K562 (cell line): ENCODE measurements around the gene MYL6B. TPM values are rescaled to one million over a fixed set of nuclear protein-coding genes. Genes with fewer than 3 reads are reported as not detected.

ENCODE experiments used
- ASH1L ChIP-seq: fragments of 450-650 bp; IDR thresholded peaks from 2 replicates; pipeline ENCODE4 v1.6.1; 2018; ENCODE audit warnings: borderline replicate concordance, mild to moderate bottlenecking, low read depth; ENCODE audit not compliant: partially characterized antibody
- ATF1 ChIP-seq, 2 experiments: fragments of 450-650 bp in 1 of 2; IDR thresholded peaks; 2 replicates each; pipeline ENCODE4 v1.6.1; 2016; ENCODE audit warnings: missing compliant biosample characterization in 1 of 2, missing genetic modification characterization in 1 of 2
- ATF3 ChIP-seq, 2 experiments: fragments of 450-650 bp in 1 of 2; sonication (generic) in 1 of 2; formaldehyde crosslinking in 1 of 2; IDR thresholded peaks in 1 of 2; conservative IDR thresholded peaks in 1 of 2; 2 replicates each; pipeline versions ENCODE4 v1.6.1 to v1.8.1; 2016 to 2023; ENCODE audit warnings: mild to moderate bottlenecking in 2 of 2, moderate library complexity in 2 of 2, inconsistent platforms in 1 of 2, missing genetic modification reagents in 1 of 2
- CREB3L1 ChIP-seq: fragments of 450-650 bp; IDR thresholded peaks from 2 replicates; pipeline ENCODE4 v1.6.1; 2014; ENCODE audit warnings: low read depth, mild to moderate bottlenecking, moderate library complexity, borderline replicate concordance
- CTBP1 ChIP-seq: fragments of 450-650 bp; IDR thresholded peaks from 2 replicates; pipeline ENCODE4 v1.6.1; 2016; ENCODE audit warnings: borderline replicate concordance
- ELF1 ChIP-seq: fragments of 200-800 bp; sonication (Bioruptor generic); IDR thresholded peaks from 2 replicates; pipeline ENCODE4 v1.6.1; 2016; ENCODE audit warnings: missing genetic modification characterization, missing compliant biosample characterization
- FOXP1 ChIP-seq: sonication (generic); formaldehyde crosslinking; IDR thresholded peaks from 2 replicates; pipeline ENCODE4 v1.8.0; 2022; ENCODE audit warnings: mild to moderate bottlenecking, missing genetic modification reagents
- MAX ChIP-seq: sonication (generic); formaldehyde crosslinking; IDR thresholded peaks from 2 replicates; pipeline ENCODE4 v1.9.0; 2022; ENCODE audit warnings: mild to moderate bottlenecking, missing genetic modification reagents
- PCBP1 ChIP-seq: fragments of 200-400 bp; formaldehyde crosslinking; IDR thresholded peaks from 2 replicates; pipeline ENCODE4 v1.6.1; 2018; ENCODE audit warnings: mild to moderate bottlenecking, low read depth, low read length; ENCODE audit not compliant: poor library complexity, severe bottlenecking
- TAF7 ChIP-seq: fragments of 450-650 bp; IDR thresholded peaks from 2 replicates; pipeline ENCODE4 v1.6.1; 2016; ENCODE audit warnings: missing genetic modification characterization, missing compliant biosample characterization
- TAF9B ChIP-seq: fragments of 450-650 bp; IDR thresholded peaks from 2 replicates; pipeline ENCODE4 v1.6.1; 2018; ENCODE audit warnings: mild to moderate bottlenecking; ENCODE audit not compliant: partially characterized antibody
- TCF3 ChIP-seq: sonication (generic); formaldehyde crosslinking; IDR thresholded peaks from 2 replicates; pipeline ENCODE4 v1.4.0; 2020; ENCODE audit warnings: mild to moderate bottlenecking, missing genetic modification reagents
- ZBTB7A ChIP-seq: IDR thresholded peaks from 2 replicates; pipeline ENCODE4 v1.6.1; 2011; ENCODE audit warnings: low read depth, mild to moderate bottlenecking, low read length, moderate library complexity, borderline replicate concordance; ENCODE audit not compliant: control insufficient read depth
- ZNF639 ChIP-seq, 2 experiments: fragments of 200-800 bp in 1 of 2; sonication (Bioruptor generic) in 1 of 2; sonication (generic) in 1 of 2; formaldehyde crosslinking in 1 of 2; IDR thresholded peaks in 1 of 2; conservative IDR thresholded peaks in 1 of 2; 2 replicates each; pipeline versions ENCODE4 v1.5.0 to v1.6.1; 2016 to 2020; ENCODE audit warnings: missing compliant biosample characterization in 1 of 2, missing genetic modification characterization in 1 of 2, missing genetic modification reagents in 1 of 2
- ZNF75A ChIP-seq: fragments of 450-650 bp; formaldehyde crosslinking; IDR thresholded peaks from 2 replicates; pipeline ENCODE4 v1.4.0; 2020; ENCODE audit warnings: mild to moderate bottlenecking
- polyA plus RNA-seq, 8 experiments: library from polyadenylated mRNA; depleted of rRNA in 4 of 8; stranded (reverse) in 5 of 8; unstranded in 3 of 8; fragments of >200 nt; fragmentation: Nextera tagmentation in 2 of 8; fragmentation: Illumina TruSeq in 1 of 8; extraction: Ambion mirVana in 2 of 8; extraction: Trizol in 1 of 8; gene quantifications; 2 replicates each; pipeline versions ENCODE4 v1.2.1 to v1.2.3, GENCODE V29; 2011 to 2014; ENCODE audit warnings: inconsistent platforms in 1 of 8, missing spikeins in 1 of 8
- total RNA-seq, 7 experiments: library from RNA; depleted of rRNA in 6 of 7; stranded (reverse); fragments of >200 nt in 6 of 7; fragmentation: Illumina TruSeq in 2 of 7; extraction: Trizol in 2 of 7; gene quantifications; 2 replicates each; pipeline versions ENCODE4 v1.2.1 to v1.2.3, GENCODE V29; 2011 to 2021; ENCODE audit warnings: low replicate concordance in 1 of 7
- TF ChIP-seq, protein P1 (sequence below), 3 experiments: IDR thresholded peaks in 2 of 3; conservative IDR thresholded peaks in 1 of 3; 2 replicates each; pipeline ENCODE4 v1.5.1; 2011 to 2012; ENCODE audit warnings: low read length in 3 of 3, mild to moderate bottlenecking in 3 of 3, control low read depth in 2 of 3, improper control_type of control experiment in 1 of 3, inconsistent platforms in 1 of 3, low read depth in 1 of 3, mixed read lengths in 1 of 3, moderate library complexity in 1 of 3; ENCODE audit not compliant: insufficient read depth in 2 of 3
- TF ChIP-seq, protein P2 (sequence below): sonication (generic); formaldehyde crosslinking; IDR thresholded peaks from 2 replicates; pipeline ENCODE4 v1.8.0; 2022; ENCODE audit warnings: missing genetic modification reagents, mild to moderate bottlenecking, moderate library complexity, borderline replicate concordance

Gene MYL6B
- total and polyA plus RNA-seq, 9 of the 15 experiments (the other 6 are each of a cell fraction or from before 2014, with no cell fraction given), result 42.8 to 77.3 (median 68.6) TPM

DNA sequence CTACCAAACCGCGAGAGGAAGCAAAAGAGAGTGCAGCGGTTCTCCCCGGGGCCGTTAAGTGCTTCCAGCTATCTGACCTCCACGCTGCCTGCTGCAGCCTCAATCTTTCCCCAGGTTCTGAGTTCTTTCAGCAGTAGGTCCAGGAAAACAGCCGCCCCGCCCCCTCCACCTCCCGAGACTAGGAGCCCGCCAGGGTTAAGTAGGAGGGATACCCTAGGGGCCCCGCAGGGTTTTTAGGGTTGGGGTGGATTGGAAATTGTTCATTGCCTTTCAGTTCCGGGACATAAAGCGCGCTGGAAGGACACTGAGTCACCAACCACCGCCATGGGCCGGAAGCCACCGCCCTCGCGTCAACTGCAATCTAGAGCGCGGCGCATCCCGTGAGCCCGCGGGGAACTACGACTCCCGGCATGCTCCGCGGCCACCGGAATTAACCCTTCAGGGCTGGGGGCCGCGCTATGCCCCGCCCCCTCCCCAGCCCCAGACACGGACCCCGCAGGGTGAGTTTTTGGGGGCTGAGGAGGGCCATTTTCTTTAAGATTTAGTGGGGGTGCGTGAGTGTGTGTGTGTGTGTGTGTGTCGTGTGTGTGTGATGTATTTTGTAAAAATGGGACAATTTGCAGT is at the start of gene MYL6B (continued):
- TF ChIP-seq ATF3 (IDR thresholded peaks at IDR 0.05) (peak; percentile 80), ATF3 (CRISPR knock-in tag; conservative IDR thresholded peaks at IDR 0.05) (no peak), TCF3 (CRISPR knock-in tag) (peak; percentile 13; the same call in 1 of the 2 replicates), TAF9B (peak; percentile 66), MAX (CRISPR knock-in tag) (0 out of 2 replicates have a peak, but pooled peaks have one; percentile 5), ELF1 (tag) (peak; percentile 87), ATF1 (CRISPR knock-in tag; IDR thresholded peaks at IDR 0.05) (no peak), ATF1 (tag; IDR thresholded peaks at IDR 0.05) (peak; percentile 83), ZNF639 (CRISPR knock-in tag; conservative IDR thresholded peaks at IDR 0.05 in 1 of 2, IDR thresholded peaks at IDR 0.05 in 1 of 2) (peak in 1 of 2 experiments; percentile 80; a peak in 2 of 4 replicates), FOXP1 (0 out of 2 replicates have a peak, but pooled peaks have one; percentile 26), ASH1L (peak; percentile 36), PCBP1 (peak; percentile 48), TAF7 (tag) (peak; percentile 59; the same call in 1 of the 2 replicates), CTBP1 (0 out of 2 replicates have a peak, but pooled peaks have one; percentile 52), ZNF75A (0 out of 2 replicates have a peak, but pooled peaks have one; percentile 8), ZBTB7A (peak; percentile 98), CREB3L1 (peak; percentile 79; the same call in 1 of the 2 replicates)
- TF ChIP-seq, protein P1, sequence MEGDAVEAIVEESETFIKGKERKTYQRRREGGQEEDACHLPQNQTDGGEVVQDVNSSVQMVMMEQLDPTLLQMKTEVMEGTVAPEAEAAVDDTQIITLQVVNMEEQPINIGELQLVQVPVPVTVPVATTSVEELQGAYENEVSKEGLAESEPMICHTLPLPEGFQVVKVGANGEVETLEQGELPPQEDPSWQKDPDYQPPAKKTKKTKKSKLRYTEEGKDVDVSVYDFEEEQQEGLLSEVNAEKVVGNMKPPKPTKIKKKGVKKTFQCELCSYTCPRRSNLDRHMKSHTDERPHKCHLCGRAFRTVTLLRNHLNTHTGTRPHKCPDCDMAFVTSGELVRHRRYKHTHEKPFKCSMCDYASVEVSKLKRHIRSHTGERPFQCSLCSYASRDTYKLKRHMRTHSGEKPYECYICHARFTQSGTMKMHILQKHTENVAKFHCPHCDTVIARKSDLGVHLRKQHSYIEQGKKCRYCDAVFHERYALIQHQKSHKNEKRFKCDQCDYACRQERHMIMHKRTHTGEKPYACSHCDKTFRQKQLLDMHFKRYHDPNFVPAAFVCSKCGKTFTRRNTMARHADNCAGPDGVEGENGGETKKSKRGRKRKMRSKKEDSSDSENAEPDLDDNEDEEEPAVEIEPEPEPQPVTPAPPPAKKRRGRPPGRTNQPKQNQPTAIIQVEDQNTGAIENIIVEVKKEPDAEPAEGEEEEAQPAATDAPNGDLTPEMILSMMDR (IDR thresholded peaks at IDR 0.05 in 2 of 3, conservative IDR thresholded peaks at IDR 0.05 in 1 of 3; ENCODE audit: insufficient read depth in 2 of 3, low read depth in 1 of 3, low read length in 3 of 3), result no peak
- TF ChIP-seq, protein P2, sequence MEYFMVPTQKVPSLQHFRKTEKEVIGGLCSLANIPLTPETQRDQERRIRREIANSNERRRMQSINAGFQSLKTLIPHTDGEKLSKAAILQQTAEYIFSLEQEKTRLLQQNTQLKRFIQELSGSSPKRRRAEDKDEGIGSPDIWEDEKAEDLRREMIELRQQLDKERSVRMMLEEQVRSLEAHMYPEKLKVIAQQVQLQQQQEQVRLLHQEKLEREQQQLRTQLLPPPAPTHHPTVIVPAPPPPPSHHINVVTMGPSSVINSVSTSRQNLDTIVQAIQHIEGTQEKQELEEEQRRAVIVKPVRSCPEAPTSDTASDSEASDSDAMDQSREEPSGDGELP (CRISPR knock-in tag), result peak; percentile 70
